Ascending aorta (tissue), 2 donors: ENCODE data around the gene FOXN3. TPM values are rescaled to one million over a fixed set of nuclear protein-coding genes. Genes with fewer than 3 reads are reported as not detected.

Experiments
- DNase-seq, 2 donors: peaks; one replicate each; pipeline ENCODE4 v3.0.0-alpha.2; 2019; ENCODE audit warnings: low spot score in 2 of 2
- H3K27ac ChIP-seq, 2 donors: fragments of 200-600 bp; sonication (generic); one replicate each; pipeline ENCODE4 v1.5.1; 2016 to 2017; ENCODE audit warnings: mild to moderate bottlenecking in 1 of 2
- H3K27me3 ChIP-seq: fragments of 200-600 bp; sonication (generic); one replicate; pipeline ENCODE4 v1.5.1; 2017
- H3K36me3 ChIP-seq, 2 donors: fragments of 200-600 bp; sonication (generic); one replicate each; pipeline ENCODE4 v1.5.1; 2016
- H3K4me1 ChIP-seq, 2 donors: fragments of 200-600 bp; sonication (generic); one replicate each; pipeline ENCODE4 v1.5.1; 2016 to 2017; ENCODE audit warnings: mild to moderate bottlenecking in 1 of 2
- H3K4me3 ChIP-seq, 2 donors: fragments of 200-600 bp; sonication (generic); one replicate each; pipeline ENCODE4 v1.5.1; 2016 to 2017; ENCODE audit warnings: mild to moderate bottlenecking in 1 of 2
- H3K9me3 ChIP-seq, 2 donors: fragments of 200-600 bp; sonication (generic); one replicate each; pipeline ENCODE4 v1.5.1; 2016
- intact Hi-C: fragments of 100-400 bp; cut with DNase I; formaldehyde crosslinking; loops from one replicate; pipeline ENCODE4 v1.15.1; 2023
- total RNA-seq: library from RNA; depleted of rRNA; stranded (reverse); fragments of >200 nt; gene quantifications from one replicate; pipeline ENCODE4 v1.1.0, GENCODE V29; 2016
- TF ChIP-seq, protein P1 (sequence below), 3 experiments: fragments of 200-600 bp in 2 of 3; fragments of 450-650 bp in 1 of 3; sonication (generic) in 2 of 3; IDR thresholded peaks; one replicate each; pipeline ENCODE4 v1.5.1; 2016 to 2019; ENCODE audit warnings: antibody characterized with exemption in 3 of 3, mild to moderate bottlenecking in 1 of 3, moderate library complexity in 1 of 3

The FOXN3 gene
- total RNA-seq, 1 donor from 2014 or later: 96.3 TPM

DNA sequence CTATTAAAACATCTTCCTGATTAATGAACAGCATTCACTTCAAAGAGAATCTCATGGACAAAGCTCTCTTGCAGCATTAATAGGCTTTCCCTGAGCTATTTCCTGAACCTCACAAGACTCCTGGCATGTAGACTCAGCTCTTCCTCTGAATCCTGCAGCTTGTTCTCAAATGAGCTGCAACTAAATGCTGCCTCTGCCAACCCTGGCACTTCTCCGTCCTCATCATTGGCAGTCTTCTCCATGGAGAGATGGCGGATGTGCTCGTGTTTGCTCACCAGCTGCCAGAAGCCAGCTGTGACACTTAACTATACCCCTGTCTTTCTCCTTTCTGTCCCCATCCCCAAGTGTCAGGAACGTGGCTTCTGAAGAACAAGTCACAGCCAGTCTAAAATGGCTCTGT, 232.1 kb downstream of the FOXN3 start:
- intact Hi-C loops: loop anchor here (5.0 kb wide), 1 partner anchor 42 kb away; no protein-coding TSS in a partner anchor
- H3K36me3 ChIP-seq: peaks cover 3 to 5% of the 10 kb centered on the region in 2 donors
- H3K4me3 ChIP-seq: no peak overlapping the region
- DNase-seq: no peak
- no peaks in the 10 kb centered on the region for H3K9me3 ChIP-seq
- H3K27me3 ChIP-seq: no peaks in the 10 kb centered on the region
- H3K4me1 ChIP-seq: peaks cover 11 to 43% of the 10 kb centered on the region in 2 donors
- peak overlapping the region; percentile 56 to 75 for H3K27ac ChIP-seq
- TF ChIP-seq, protein P1, sequence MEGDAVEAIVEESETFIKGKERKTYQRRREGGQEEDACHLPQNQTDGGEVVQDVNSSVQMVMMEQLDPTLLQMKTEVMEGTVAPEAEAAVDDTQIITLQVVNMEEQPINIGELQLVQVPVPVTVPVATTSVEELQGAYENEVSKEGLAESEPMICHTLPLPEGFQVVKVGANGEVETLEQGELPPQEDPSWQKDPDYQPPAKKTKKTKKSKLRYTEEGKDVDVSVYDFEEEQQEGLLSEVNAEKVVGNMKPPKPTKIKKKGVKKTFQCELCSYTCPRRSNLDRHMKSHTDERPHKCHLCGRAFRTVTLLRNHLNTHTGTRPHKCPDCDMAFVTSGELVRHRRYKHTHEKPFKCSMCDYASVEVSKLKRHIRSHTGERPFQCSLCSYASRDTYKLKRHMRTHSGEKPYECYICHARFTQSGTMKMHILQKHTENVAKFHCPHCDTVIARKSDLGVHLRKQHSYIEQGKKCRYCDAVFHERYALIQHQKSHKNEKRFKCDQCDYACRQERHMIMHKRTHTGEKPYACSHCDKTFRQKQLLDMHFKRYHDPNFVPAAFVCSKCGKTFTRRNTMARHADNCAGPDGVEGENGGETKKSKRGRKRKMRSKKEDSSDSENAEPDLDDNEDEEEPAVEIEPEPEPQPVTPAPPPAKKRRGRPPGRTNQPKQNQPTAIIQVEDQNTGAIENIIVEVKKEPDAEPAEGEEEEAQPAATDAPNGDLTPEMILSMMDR (IDR thresholded peaks at IDR 0.05): no peak

DNA sequence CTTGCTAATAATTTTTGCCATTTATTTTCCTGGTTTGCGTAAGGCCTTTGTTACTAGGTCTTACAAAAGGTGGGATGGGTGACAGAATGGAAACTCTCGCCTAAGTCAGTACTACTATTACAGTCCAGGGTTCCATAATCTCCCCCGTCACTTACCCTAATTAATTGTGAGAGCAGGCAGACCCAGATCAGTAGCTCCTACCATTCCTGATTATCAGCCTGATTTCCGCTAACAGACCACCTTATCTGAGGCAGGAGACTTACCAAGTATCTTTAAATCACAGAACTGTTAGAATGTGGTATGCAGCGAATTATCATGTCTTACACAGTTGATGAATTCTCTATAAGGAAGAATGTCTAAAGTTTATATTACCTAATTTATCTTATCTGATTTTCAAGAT, 234.7 kb downstream of the FOXN3 start:
- TF ChIP-seq, protein P1 (IDR thresholded peaks at IDR 0.05): no peak
- H3K4me1 ChIP-seq: peaks cover 15 to 62% of the 10 kb centered on the region in 2 donors
- intact Hi-C loops: no loop called here
- H3K36me3 ChIP-seq: peaks cover 0 to 5% of the 10 kb centered on the region in 2 donors
- no peak overlapping the region for H3K27ac ChIP-seq
- no peak overlapping the region for H3K4me3 ChIP-seq
- H3K27me3 ChIP-seq: no peaks in the 10 kb centered on the region
- no peaks in the 10 kb centered on the region for H3K9me3 ChIP-seq
- no peak for DNase-seq

DNA sequence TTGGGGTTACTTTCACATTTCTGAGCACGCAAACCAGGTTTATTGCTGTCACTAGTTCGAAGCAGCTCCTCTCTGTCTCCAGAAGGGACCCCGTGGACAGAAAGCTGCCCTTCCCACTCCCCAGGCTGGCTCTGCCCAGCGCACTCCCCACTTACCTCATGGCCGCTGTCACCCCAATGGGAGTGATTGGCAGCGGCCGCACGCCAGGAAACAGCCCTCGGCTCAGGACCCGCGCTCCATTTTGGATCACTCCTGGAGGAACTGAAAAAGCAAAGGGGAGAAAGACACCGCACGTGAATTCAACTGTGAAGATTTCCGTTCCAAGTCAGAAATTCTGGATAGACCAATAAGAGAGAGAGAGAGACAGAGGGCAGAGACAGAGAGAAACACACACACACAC, 236.5 kb downstream of the FOXN3 start:
- no peak for DNase-seq
- peak overlapping the region; percentile 70 to 76 for H3K27ac ChIP-seq
- peaks cover 0 to 7% of the 10 kb centered on the region in 2 donors for H3K36me3 ChIP-seq
- H3K4me3 ChIP-seq: no peak overlapping the region
- H3K9me3 ChIP-seq: no peaks in the 10 kb centered on the region
- intact Hi-C loops: no loop called here
- H3K4me1 ChIP-seq: peaks cover 12 to 51% of the 10 kb centered on the region in 2 donors
- TF ChIP-seq, protein P1 (IDR thresholded peaks at IDR 0.05): no peak
- H3K27me3 ChIP-seq: no peaks in the 10 kb centered on the region

- no peak overlapping the region for H3K4me3 ChIP-seq
- no peaks in the 10 kb centered on the region for H3K27me3 ChIP-seq
- DNase-seq: no peak
- intact Hi-C loops: loop anchor here (2.0 to 5.0 kb wide), 4 partner anchors 32 to 732 kb away; no protein-coding TSS in a partner anchor
- H3K27ac ChIP-seq: peak overlapping the region; percentile 70 to 76
- H3K4me1 ChIP-seq: peaks cover 10 to 49% of the 10 kb centered on the region in 2 donors
- H3K9me3 ChIP-seq: no peaks in the 10 kb centered on the region
- H3K36me3 ChIP-seq: peaks cover 0 to 11% of the 10 kb centered on the region in 2 donors
- TF ChIP-seq, protein P1 (IDR thresholded peaks at IDR 0.05): no peak
These were observed 237.1 kb downstream of the FOXN3 start for GRCh38 chr14:89179891-89180404.

DNA sequence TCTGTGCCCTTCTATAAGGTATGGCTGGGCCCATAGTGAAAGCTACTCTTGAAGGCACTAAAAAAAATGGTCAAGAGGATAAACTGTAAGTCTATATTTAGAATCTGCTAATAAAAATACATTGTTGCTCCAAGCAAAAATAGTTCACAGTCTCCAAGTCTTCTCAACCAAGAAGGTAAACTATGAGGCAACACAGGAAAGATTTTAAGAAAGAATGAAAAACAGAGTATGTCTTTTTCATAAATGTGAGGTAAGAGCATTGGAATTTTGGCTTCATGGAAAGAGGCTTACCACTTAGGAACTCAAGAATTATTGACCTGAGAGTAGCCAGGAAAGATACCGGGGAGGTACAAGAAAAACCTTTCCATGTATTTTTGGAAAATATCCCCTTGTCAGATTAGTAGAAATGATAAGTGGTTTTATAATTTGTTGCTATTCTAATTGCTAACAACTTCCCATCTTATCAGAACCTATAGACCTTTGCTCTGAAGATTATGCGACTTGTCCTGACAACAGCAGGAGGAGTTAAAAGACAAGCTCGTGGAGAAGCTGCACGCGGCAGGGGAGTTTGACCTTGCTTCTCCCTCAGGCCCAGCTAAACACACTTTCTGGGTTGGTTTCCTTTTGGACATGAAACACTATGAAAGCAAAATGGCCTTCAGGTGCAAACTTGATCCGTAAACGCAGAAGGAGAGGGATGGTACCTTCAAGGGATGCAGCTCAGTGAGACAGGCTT, 238.1 kb downstream of the FOXN3 start:
- H3K27ac ChIP-seq: peak overlapping the region; percentile 70 to 76

More for the DNA sequence above, 238.1 kb downstream of the FOXN3 start:
- H3K4me3 ChIP-seq: no peak overlapping the region
- no peak for DNase-seq
- H3K27me3 ChIP-seq: no peaks in the 10 kb centered on the region
- H3K9me3 ChIP-seq: no peaks in the 10 kb centered on the region
- TF ChIP-seq, protein P1 (IDR thresholded peaks at IDR 0.05): no peak
- intact Hi-C loops: loop anchor here (2.0 to 5.0 kb wide), 4 partner anchors 33 to 733 kb away; no protein-coding TSS in a partner anchor
- H3K4me1 ChIP-seq: peaks cover 5 to 40% of the 10 kb centered on the region in 2 donors
- H3K36me3 ChIP-seq: peaks cover 0 to 11% of the 10 kb centered on the region in 2 donors
